GM21515 (cell line): ENCODE data around the gene NCR3LG1.
"Not testable (repeated sequence)": the region's sequence is repeated elsewhere in the genome, so short reads cannot be mapped to it uniquely, and the experiment has no call there.

Source experiments
- ATAC-seq: cut with Tn5 transposase; IDR thresholded peaks from one replicate; pipeline ENCODE4 v1.9.1; 2021; ENCODE audit not compliant: unreplicated experiment

NCR3LG1 gene

GRCh38 chr11:17410606-17411379 lies 59.2 kb downstream of the NCR3LG1 start:
- ATAC-seq: no peak

- ATAC-seq: no peak
Measured at GRCh38 chr11:17411418-17411817, 59.8 kb downstream of the NCR3LG1 start.

- no peak for ATAC-seq
Measured at GRCh38 chr11:17412488-17413180, 61.0 kb downstream of the NCR3LG1 start.

- ATAC-seq: no peak
Measured at GRCh38 chr11:17413414-17414316, 62.1 kb downstream of the NCR3LG1 start.

- ATAC-seq: no peak
Measured at GRCh38 chr11:17414317-17414737, 62.7 kb downstream of the NCR3LG1 start.

GRCh38 chr11:17414992-17415391 lies 63.4 kb downstream of the NCR3LG1 start:
- ATAC-seq: no peak

GRCh38 chr11:17415523-17416104 lies 64.0 kb downstream of the NCR3LG1 start:
- ATAC-seq: no peak

GRCh38 chr11:17416492-17416891 lies 64.9 kb downstream of the NCR3LG1 start:
- ATAC-seq: no peak

GRCh38 chr11:17418444-17419081 lies 67.0 kb downstream of the NCR3LG1 start:
- no peak for ATAC-seq

- no peak for ATAC-seq
Measured at GRCh38 chr11:17421781-17422180, 70.2 kb downstream of the NCR3LG1 start.

GRCh38 chr11:17423533-17424310 lies 72.1 kb downstream of the NCR3LG1 start:
- ATAC-seq: no peak

- ATAC-seq: not testable (repeated sequence)
Measured at GRCh38 chr11:17426233-17426632, 74.6 kb downstream of the NCR3LG1 start.
